Glutamatergic neuron (in vitro differentiated cells): ENCODE data around the gene GALNT9. TPM values are rescaled to one million over a fixed set of nuclear protein-coding genes. Genes with fewer than 3 reads are reported as not detected.

Experiments
- DNase-seq: peaks from one replicate; pipeline ENCODE4 v3.0.0; 2022
- H3K27ac Mint-ChIP-seq: one replicate; pipeline ENCODE4 v1.8.0; 2020; ENCODE audit warnings: mild to moderate bottlenecking, mixed read lengths, inconsistent platforms; ENCODE audit not compliant: unreplicated experiment
- H3K27me3 Mint-ChIP-seq: one replicate; pipeline ENCODE4 v1.8.0; 2020; ENCODE audit warnings: mild to moderate bottlenecking, moderate library complexity, mixed read lengths, inconsistent platforms; ENCODE audit not compliant: unreplicated experiment
- H3K36me3 Mint-ChIP-seq: one replicate; pipeline ENCODE4 v1.8.0; 2020; ENCODE audit warnings: mild to moderate bottlenecking, mixed read lengths, inconsistent platforms; ENCODE audit not compliant: unreplicated experiment
- H3K4me1 Mint-ChIP-seq: one replicate; pipeline ENCODE4 v1.8.0; 2020; ENCODE audit warnings: mild to moderate bottlenecking, low read depth, mixed read lengths, inconsistent platforms; ENCODE audit not compliant: unreplicated experiment
- H3K4me3 Mint-ChIP-seq: one replicate; pipeline ENCODE4 v1.8.0; 2020; ENCODE audit warnings: mild to moderate bottlenecking, mixed read lengths, inconsistent platforms; ENCODE audit not compliant: unreplicated experiment
- H3K9me3 Mint-ChIP-seq: one replicate; pipeline ENCODE4 v1.8.0; 2020; ENCODE audit warnings: mild to moderate bottlenecking, moderate library complexity, mixed read lengths, inconsistent platforms; ENCODE audit not compliant: unreplicated experiment
- total RNA-seq: library from RNA; stranded (reverse); fragmentation: NEBNext Ultra II Directional; extraction: Animal tissue kit (Norgen Biotek cat#: 25700); gene quantifications from one replicate; pipeline ENCODE4 v1.2.1, GENCODE V29; 2021; ENCODE audit not compliant: unreplicated experiment
- TF ChIP-seq, protein P1 (sequence below): fragments of 200-600 bp; sonication (generic); IDR thresholded peaks from one replicate; pipeline ENCODE4 v1.5.0; 2021; ENCODE audit not compliant: partially characterized antibody, unreplicated experiment

The GALNT9 gene
- total RNA-seq, 1 donor from 2014 or later: 13.7 TPM

- Mint-ChIP-seq H3K4me3 (peak overlapping the region; percentile 57), H3K4me1 (peaks cover 19% of the 10 kb centered on the region), H3K27ac (no peak overlapping the region), H3K27me3 (peaks cover 16% of the 10 kb centered on the region), H3K36me3 (peaks cover 5% of the 10 kb centered on the region), H3K9me3 (peaks cover 13% of the 10 kb centered on the region)
- TF ChIP-seq, protein P1, sequence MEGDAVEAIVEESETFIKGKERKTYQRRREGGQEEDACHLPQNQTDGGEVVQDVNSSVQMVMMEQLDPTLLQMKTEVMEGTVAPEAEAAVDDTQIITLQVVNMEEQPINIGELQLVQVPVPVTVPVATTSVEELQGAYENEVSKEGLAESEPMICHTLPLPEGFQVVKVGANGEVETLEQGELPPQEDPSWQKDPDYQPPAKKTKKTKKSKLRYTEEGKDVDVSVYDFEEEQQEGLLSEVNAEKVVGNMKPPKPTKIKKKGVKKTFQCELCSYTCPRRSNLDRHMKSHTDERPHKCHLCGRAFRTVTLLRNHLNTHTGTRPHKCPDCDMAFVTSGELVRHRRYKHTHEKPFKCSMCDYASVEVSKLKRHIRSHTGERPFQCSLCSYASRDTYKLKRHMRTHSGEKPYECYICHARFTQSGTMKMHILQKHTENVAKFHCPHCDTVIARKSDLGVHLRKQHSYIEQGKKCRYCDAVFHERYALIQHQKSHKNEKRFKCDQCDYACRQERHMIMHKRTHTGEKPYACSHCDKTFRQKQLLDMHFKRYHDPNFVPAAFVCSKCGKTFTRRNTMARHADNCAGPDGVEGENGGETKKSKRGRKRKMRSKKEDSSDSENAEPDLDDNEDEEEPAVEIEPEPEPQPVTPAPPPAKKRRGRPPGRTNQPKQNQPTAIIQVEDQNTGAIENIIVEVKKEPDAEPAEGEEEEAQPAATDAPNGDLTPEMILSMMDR: no peak
- no peak for DNase-seq
These were observed 2.7 kb downstream of the GALNT9 start for GRCh38 chr12:132326646-132327045.

DNA sequence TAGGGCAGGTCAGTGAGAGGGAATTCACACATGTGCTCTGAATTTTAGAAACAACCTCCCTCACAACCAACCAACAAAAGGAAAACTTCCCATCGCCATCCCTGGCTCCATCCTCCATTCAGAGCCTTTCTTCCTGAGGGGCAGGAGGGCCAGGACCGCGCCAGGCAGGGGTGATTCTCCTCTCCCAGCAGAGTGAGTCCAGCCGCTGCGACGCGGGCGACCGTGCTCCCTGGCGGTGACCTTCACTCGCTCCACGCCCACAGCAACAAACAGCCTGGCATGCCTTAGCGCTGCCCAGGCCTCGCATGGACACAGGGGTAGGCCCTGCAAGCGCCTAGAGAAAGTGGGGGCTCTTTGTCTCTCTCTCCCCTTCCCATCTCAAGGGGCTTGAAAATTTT, 3.7 kb downstream of the GALNT9 start:
- Mint-ChIP-seq H3K36me3 (peaks cover 3% of the 10 kb centered on the region), H3K27ac (no peak overlapping the region), H3K4me1 (peaks cover 18% of the 10 kb centered on the region), H3K4me3 (no peak overlapping the region), H3K9me3 (peaks cover 10% of the 10 kb centered on the region), H3K27me3 (peaks cover 14% of the 10 kb centered on the region)
- no peak for DNase-seq
- TF ChIP-seq, protein P1: no peak

DNA sequence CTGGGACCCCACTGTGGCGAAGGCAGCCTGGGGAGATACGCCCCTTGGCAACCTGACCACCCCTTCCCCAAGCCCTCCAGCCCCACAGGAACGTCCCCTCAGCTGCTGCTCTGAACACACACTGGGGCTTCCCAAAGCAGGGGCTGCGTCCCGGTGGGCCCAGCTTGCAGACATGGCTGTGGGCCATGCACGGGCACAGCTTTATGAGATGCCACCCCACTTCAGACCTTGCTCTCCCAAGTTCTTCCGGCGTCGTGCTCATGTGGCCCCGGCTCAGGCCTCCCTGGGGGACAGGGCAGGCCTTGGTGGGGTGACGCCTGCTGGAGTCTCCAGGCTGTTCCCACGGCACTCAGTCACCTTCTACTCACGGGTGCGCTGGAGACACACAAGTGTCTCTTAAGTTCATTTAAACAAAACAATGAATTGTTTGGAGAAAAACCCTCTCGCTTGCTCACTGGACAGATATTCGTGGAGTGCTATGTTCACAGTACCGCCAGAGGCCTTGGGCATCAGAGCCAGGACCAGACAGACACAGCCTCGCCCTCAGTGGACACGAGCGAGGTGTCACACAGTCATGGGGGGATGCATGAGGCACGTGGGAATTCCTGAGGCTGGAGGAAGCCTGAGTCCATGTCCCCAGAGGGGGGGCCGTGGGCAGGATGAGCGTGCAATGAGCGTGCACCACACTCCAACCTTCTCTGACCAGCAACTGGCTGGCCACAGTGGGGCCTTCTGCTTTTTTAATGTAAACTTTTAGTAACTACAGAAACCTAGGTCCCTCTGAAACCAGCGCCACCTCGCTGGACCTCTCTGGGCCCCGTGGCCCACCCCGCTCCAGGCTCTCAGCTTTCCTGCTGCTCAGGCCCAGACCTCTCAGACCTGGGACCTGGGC, 4.3 kb downstream of the GALNT9 start:
- Mint-ChIP-seq H3K4me3 (no peak overlapping the region), H3K9me3 (peaks cover 5% of the 10 kb centered on the region), H3K36me3 (no peaks in the 10 kb centered on the region), H3K27me3 (peaks cover 9% of the 10 kb centered on the region), H3K4me1 (peaks cover 16% of the 10 kb centered on the region), H3K27ac (no peak overlapping the region)
- TF ChIP-seq, protein P1: no peak
- DNase-seq: no peak

DNA sequence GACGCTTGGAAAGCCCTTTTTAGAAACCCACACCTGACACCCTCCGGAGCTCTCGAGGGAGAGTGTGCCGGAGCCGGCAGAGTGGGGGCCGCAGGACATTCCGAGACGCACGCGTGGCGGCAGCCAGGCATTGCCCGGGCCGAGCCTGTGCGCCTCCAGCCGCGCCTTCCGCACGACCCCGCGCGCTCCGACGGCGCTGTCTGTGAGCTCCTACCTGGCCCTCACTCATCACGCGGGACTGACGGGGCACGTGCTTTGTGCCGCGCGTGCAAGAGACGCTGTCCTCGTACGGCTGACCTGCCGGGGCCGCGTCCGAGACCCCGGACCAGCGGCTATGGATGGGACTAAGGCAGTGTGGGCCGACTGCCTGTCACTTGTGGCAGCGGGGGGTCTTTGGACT, 5.2 kb downstream of the GALNT9 start:
- Mint-ChIP-seq H3K27me3 (peaks cover 9% of the 10 kb centered on the region), H3K9me3 (peaks cover 5% of the 10 kb centered on the region), H3K27ac (no peak overlapping the region), H3K4me1 (peaks cover 19% of the 10 kb centered on the region), H3K36me3 (no peaks in the 10 kb centered on the region), H3K4me3 (no peak overlapping the region)
- no peak for DNase-seq
- TF ChIP-seq, protein P1: no peak
